ENCODE measurements around the gene PLAU.

- no peak for TF ChIP-seq CTCF (conservative IDR thresholded peaks at IDR 0.05 in 1 of 2, IDR thresholded peaks at IDR 0.05 in 1 of 2; ENCODE audit: low read depth in 1 of 2, low read length in 2 of 2)
- TF ChIP-seq EZH2 (IDR thresholded peaks at IDR 0.05; ENCODE audit: low read length, missing control alignments), result no peak
Observed at GRCh38 chr10:73950155-73950948, 39.4 kb downstream of the PLAU start.
